Activated CD4-positive, alpha-beta T cell treated with anti-CD3 and anti-CD28 coated beads for 36 hours (primary cell): Measurements from ENCODE around the gene ARHGEF19. TPM values are rescaled to one million over a fixed set of nuclear protein-coding genes. Genes with fewer than 3 reads are reported as not detected.

Experiments used
- ATAC-seq: fragments of 200-7000 bp; cut with Tn5 transposase; one replicate; pipeline ENCODE4 v1.10.0; 2021; ENCODE audit warnings: mild to moderate bottlenecking, moderate library complexity
- CTCF ChIA-PET: fragments of 350-600 bp; sonication (Branson Sonifier 250); formaldehyde crosslinking; loops from one replicate; lab custom pipeline; 2021; ENCODE audit warnings: antibody characterized with exemption; lab: Charles Lee
- POLR2A ChIA-PET: fragments of 350-600 bp; sonication (Branson Sonifier 250); formaldehyde crosslinking; loops from one replicate; lab custom pipeline; 2021; ENCODE audit warnings: antibody characterized with exemption, inconsistent platforms; lab: Charles Lee
- DNase-seq: peaks from one replicate; pipeline ENCODE4 v3.0.0-alpha.2; 2020
- H3K27ac Mint-ChIP-seq: one replicate; pipeline ENCODE4 v1.8.0; 2021; ENCODE audit warnings: mixed read lengths
- H3K27me3 Mint-ChIP-seq: one replicate; pipeline ENCODE4 v1.8.0; 2021; ENCODE audit warnings: mixed read lengths
- H3K36me3 Mint-ChIP-seq: one replicate; pipeline ENCODE4 v1.8.0; 2021; ENCODE audit warnings: low read depth, mixed read lengths
- H3K4me1 Mint-ChIP-seq: one replicate; pipeline ENCODE4 v1.8.0; 2021; ENCODE audit warnings: mixed read lengths
- H3K4me3 Mint-ChIP-seq: one replicate; pipeline ENCODE4 v1.8.0; 2021; ENCODE audit warnings: mild to moderate bottlenecking, moderate library complexity, mixed read lengths
- H3K9me3 Mint-ChIP-seq: one replicate; pipeline ENCODE4 v1.8.0; 2021; ENCODE audit warnings: low read depth, mixed read lengths
- intact Hi-C, 2 experiments: fragments of 100-400 bp; cut with DNase I in 1 of 2; cut with micrococcal nuclease in 1 of 2; formaldehyde crosslinking; loops; one replicate each; pipeline versions ENCODE4 v1.14.2 to v1.15.1; 2022 to 2024; cut with DNase I, micrococcal nuclease
- total RNA-seq, 2 experiments: library from RNA; stranded (reverse); gene quantifications; one replicate each; pipeline ENCODE4 v1.2.3, GENCODE V29; 2021

Gene ARHGEF19
- total RNA-seq, 2 experiments from 2014 or later = 4.9 to 6.5 TPM

- no peaks in the 10 kb centered on the region for H3K36me3 Mint-ChIP-seq
- POLR2A ChIA-PET = no interaction called here
- no peak for ATAC-seq
- CTCF ChIA-PET = interaction anchor here (0.9 kb wide), 1 partner anchor 96 kb away, joined by 3 read pairs; no protein-coding TSS in a partner anchor
- H3K4me1 Mint-ChIP-seq = no peaks in the 10 kb centered on the region
- no peak for DNase-seq
- no peak overlapping the region for H3K4me3 Mint-ChIP-seq
- no peaks in the 10 kb centered on the region for H3K9me3 Mint-ChIP-seq
- no peak overlapping the region for H3K27ac Mint-ChIP-seq
- no peaks in the 10 kb centered on the region for H3K27me3 Mint-ChIP-seq
- intact Hi-C loops = no loop called here
Observed at GRCh38 chr1:16178596-16179497, 33.6 kb downstream of the ARHGEF19 start.

GRCh38 chr1:16177306-16177705 is 35.1 kb downstream of the ARHGEF19 start:
- CTCF ChIA-PET = no interaction called here
- ATAC-seq (no peak), DNase-seq (no peak)
- Mint-ChIP-seq H3K27me3 (no peaks in the 10 kb centered on the region), H3K4me3 (no peak overlapping the region), H3K36me3 (no peaks in the 10 kb centered on the region), H3K9me3 (no peaks in the 10 kb centered on the region), H3K27ac (no peak overlapping the region), H3K4me1 (no peaks in the 10 kb centered on the region)
- intact Hi-C loops = no loop called here
- POLR2A ChIA-PET = no interaction called here

- H3K27ac Mint-ChIP-seq = no peak overlapping the region
- ATAC-seq (no peak), DNase-seq (no peak)
- H3K9me3 Mint-ChIP-seq = no peaks in the 10 kb centered on the region
- H3K4me3 Mint-ChIP-seq = no peak overlapping the region
- H3K4me1 Mint-ChIP-seq = no peaks in the 10 kb centered on the region
- ChIA-PET POLR2A (no interaction called here), CTCF (interaction anchor here (0.6 kb wide), 1 partner anchor 111 kb away, joined by 3 read pairs; no protein-coding TSS in a partner anchor)
- intact Hi-C loops = no loop called here
- H3K27me3 Mint-ChIP-seq = no peaks in the 10 kb centered on the region
- no peaks in the 10 kb centered on the region for H3K36me3 Mint-ChIP-seq
Observed at GRCh38 chr1:16176653-16177052, 35.8 kb downstream of the ARHGEF19 start.

GRCh38 chr1:16175610-16176553 is 36.6 kb downstream of the ARHGEF19 start:
- intact Hi-C loops = no loop called here
- ATAC-seq (no peak), DNase-seq (no peak)
- ChIA-PET CTCF (interaction anchor here (0.6 to 0.7 kb wide), 2 partner anchors 110 to 184 kb away, joined by 3 to 4 read pairs; no protein-coding TSS in a partner anchor), POLR2A (no interaction called here)
- Mint-ChIP-seq H3K27ac (no peak overlapping the region), H3K27me3 (no peaks in the 10 kb centered on the region), H3K36me3 (no peaks in the 10 kb centered on the region), H3K4me1 (no peaks in the 10 kb centered on the region), H3K4me3 (no peak overlapping the region), H3K9me3 (no peaks in the 10 kb centered on the region)

GRCh38 chr1:16174886-16175598 is 37.4 kb downstream of the ARHGEF19 start:
- Mint-ChIP-seq H3K9me3 (no peaks in the 10 kb centered on the region), H3K4me1 (no peaks in the 10 kb centered on the region), H3K27me3 (no peaks in the 10 kb centered on the region), H3K27ac (no peak overlapping the region), H3K4me3 (no peak overlapping the region), H3K36me3 (no peaks in the 10 kb centered on the region)
- POLR2A ChIA-PET = no interaction called here
- CTCF ChIA-PET = interaction anchor here (0.7 kb wide), 1 partner anchor 184 kb away, joined by 4 read pairs; no protein-coding TSS in a partner anchor
- no peak for DNase-seq
- intact Hi-C loops = no loop called here
- ATAC-seq = no peak

GRCh38 chr1:16174261-16174868 is 38.1 kb downstream of the ARHGEF19 start:
- intact Hi-C loops = no loop called here

GRCh38 chr1:16173447-16174260 is 38.8 kb downstream of the ARHGEF19 start:
- Mint-ChIP-seq H3K36me3 (no peaks in the 10 kb centered on the region), H3K9me3 (no peaks in the 10 kb centered on the region), H3K4me3 (no peak overlapping the region), H3K4me1 (peaks cover 8% of the 10 kb centered on the region), H3K27me3 (no peaks in the 10 kb centered on the region), H3K27ac (no peak overlapping the region)
- ATAC-seq = no peak
- DNase-seq = no peak
- ChIA-PET POLR2A (no interaction called here), CTCF (no interaction called here)
- intact Hi-C loops = no loop called here

More at GRCh38 chr1:16174261-16174868, 38.1 kb downstream of the ARHGEF19 start:
- ChIA-PET CTCF (no interaction called here), POLR2A (no interaction called here)
- Mint-ChIP-seq H3K27me3 (no peaks in the 10 kb centered on the region), H3K36me3 (no peaks in the 10 kb centered on the region), H3K4me3 (no peak overlapping the region), H3K4me1 (peaks cover under 1% of the 10 kb centered on the region), H3K9me3 (no peaks in the 10 kb centered on the region), H3K27ac (no peak overlapping the region)
- ATAC-seq = no peak
- DNase-seq = no peak

- ATAC-seq (no peak), DNase-seq (no peak)
- CTCF ChIA-PET = no interaction called here
- H3K9me3 Mint-ChIP-seq = no peaks in the 10 kb centered on the region
- H3K4me3 Mint-ChIP-seq = no peak overlapping the region
- POLR2A ChIA-PET = no interaction called here
- no peaks in the 10 kb centered on the region for H3K27me3 Mint-ChIP-seq
- peaks cover 13% of the 10 kb centered on the region for H3K4me1 Mint-ChIP-seq
- intact Hi-C loops = no loop called here
- H3K36me3 Mint-ChIP-seq = no peaks in the 10 kb centered on the region
- H3K27ac Mint-ChIP-seq = no peak overlapping the region
Observed at GRCh38 chr1:16172964-16173446, 39.4 kb downstream of the ARHGEF19 start.

- ChIA-PET CTCF (interaction anchor here (0.6 kb wide), 1 partner anchor 15 kb away, joined by 3 read pairs; no protein-coding TSS in a partner anchor), POLR2A (no interaction called here)
- Mint-ChIP-seq H3K36me3 (no peaks in the 10 kb centered on the region), H3K4me1 (peaks cover 14% of the 10 kb centered on the region), H3K9me3 (no peaks in the 10 kb centered on the region), H3K27ac (no peak overlapping the region), H3K4me3 (no peak overlapping the region), H3K27me3 (no peaks in the 10 kb centered on the region)
- ATAC-seq = no peak
- intact Hi-C loops = no loop called here
- no peak for DNase-seq
Observed at GRCh38 chr1:16172218-16172830, 40.1 kb downstream of the ARHGEF19 start.
